GM19239 (cell line): ENCODE results near the gene MYO1D.
A peak's percentile ranks its signal among the peaks of the same experiment; 100 is the strongest.

ENCODE experiments used
- DNase-seq: peaks from one replicate; pipeline ENCODE4 v3.0.0; 2011; ENCODE audit warnings: low spot score; ENCODE audit not compliant: insufficient read length
- FAIRE-seq: peaks from 2 replicates; lab custom pipeline; 2011; peaks lifted over from hg19 to GRCh38; lab: Jason Lieb, UNC

The MYO1D gene

GRCh38 chr17:32602396-32602795, 274.5 kb downstream of the MYO1D start:
- no peak for FAIRE-seq
- DNase-seq: no peak

DNA sequence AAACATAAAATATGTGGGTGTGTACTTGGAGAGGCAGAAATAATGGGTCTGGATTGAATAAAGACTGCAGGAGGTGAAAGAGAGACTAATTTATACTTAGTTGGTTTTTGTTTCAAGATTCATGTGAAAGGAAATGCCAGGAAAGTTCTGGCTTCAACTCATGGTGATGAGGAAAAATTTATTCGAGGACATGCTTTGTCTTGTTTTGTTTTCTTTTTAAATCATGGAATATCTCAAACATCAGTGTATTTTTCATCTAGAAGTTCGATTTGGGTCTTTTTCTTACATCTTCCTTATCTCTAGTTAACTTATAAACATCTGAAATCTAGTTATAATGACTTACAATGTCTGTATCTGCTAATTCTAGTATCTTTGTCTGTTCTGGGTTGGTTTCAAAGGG, 275.1 kb downstream of the MYO1D start:
- FAIRE-seq (no peak), DNase-seq (no peak)

DNA sequence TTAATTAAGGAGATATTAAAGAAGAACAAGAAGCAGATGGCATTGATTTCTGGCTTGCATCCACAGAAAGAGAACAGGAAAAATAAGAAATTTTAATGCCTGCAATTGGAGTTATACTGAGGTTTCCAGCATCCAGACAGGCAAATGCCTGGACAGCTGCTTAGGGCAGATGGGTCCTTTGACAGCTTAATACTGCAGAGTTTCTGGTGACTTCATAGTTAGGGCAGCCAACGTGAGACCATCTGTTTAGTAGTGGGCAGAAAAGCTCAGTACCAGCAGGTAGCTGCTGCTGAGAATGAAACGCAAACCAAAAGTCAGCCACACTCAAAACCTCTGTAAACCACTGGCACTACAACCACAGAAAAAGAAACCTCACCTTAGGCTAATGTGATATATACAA, 280.3 kb downstream of the MYO1D start:
- FAIRE-seq (peak; percentile 84), DNase-seq (peak; percentile 34)

DNA sequence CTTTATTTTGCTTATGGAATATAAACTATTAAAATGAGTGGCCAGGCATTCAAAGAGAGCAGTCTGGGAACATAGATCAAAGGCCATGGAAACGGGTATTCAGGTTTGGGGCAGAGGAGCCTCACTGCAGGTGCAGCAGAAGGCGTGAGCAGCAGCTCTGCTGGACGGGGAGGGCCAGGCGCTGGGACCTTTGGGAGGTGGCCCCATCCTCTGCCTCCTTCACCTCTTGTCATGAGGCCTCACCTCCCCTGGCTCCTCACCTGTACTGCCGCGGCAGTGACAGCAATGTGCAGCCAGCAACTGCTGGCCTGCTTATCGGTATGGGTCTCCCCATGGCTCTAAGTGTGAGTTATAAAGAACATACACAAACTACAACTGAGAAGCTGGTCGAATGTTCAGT, 280.7 kb downstream of the MYO1D start:
- FAIRE-seq: no peak
- DNase-seq: no peak

- no peak for FAIRE-seq
- no peak for DNase-seq
Observed at GRCh38 chr17:32593003-32593402, 283.9 kb downstream of the MYO1D start.

DNA sequence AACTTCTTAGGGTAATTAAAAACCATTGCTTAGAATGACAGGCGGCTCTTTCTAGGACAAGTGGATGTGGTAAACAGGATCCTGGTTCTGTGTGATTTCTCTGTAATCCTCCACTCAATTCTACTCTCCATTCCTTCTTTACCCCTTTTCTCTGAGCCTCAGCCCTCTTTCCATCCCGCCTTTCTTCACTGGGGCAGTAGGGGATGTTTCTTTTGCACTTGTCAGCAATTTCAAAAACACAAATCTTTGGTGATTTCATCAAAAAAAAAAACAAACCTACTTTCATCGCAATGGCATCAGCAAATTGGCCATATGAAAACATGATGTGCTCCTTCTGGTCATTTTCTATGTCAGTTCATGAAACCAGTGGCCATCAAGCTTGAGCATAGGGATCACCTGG, 285.5 kb downstream of the MYO1D start:
- FAIRE-seq: no peak
- no peak for DNase-seq

DNA sequence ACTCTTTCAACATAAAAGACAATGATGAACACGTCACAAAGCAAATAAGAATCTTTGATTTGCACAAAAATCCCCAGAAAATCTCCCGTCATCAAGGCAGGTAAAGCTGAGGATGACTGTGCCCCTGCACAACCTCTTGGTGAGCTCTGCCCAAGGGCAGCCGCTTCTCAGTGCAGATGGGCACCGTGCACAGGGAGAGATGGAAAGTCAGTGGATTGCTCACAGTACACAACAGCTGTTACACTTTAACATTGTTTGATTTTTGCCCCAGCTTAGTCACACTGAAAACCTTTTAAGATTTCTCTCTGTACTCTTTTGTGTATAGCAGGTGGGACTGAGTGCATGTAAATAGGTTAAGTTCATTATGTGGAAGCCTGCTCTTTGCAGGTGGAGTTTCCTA, 285.9 kb downstream of the MYO1D start:
- FAIRE-seq (no peak), DNase-seq (no peak)

GRCh38 chr17:32588982-32589381, 287.9 kb downstream of the MYO1D start:
- FAIRE-seq: no peak
- DNase-seq: no peak

DNA sequence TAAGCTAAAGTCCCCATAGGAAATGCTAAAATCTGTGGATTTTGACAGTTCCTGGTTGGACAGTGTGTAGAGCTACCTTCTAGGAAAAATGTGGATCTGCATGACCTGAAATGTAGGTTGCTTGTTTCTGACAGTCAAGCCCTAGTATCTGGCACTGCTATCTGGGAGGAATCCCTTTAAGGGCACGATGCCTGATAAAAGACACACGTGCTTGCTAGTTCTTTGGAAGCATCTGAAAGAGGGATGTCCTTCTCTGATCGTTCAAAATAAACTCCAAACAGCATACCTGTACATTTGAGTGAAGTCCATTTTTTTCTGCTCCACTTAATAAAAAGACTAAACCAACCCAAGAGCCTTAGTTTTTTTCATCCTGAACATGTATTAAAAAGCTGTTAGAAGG, 288.8 kb downstream of the MYO1D start:
- DNase-seq (no peak), FAIRE-seq (peak; percentile 65)

DNA sequence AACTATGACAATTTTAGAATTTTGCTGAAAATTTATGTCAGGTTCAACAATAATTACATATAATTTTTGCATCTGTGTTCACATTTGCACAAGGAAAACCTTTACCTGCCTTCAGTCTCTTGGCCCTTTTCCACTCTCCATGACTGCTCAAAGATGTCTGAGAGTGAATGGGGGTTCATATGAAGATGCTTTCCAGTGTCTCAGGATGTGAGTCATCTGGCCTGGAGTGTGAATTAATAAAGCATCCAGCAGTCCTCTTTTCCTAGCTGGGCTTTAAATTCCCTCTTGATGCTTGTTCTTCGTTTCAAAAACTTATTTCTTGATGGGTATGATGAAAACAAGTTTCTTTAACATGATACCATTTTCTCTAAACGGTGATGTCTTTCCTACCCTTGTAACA, 290.3 kb downstream of the MYO1D start:
- FAIRE-seq (no peak), DNase-seq (no peak)

- no peak for FAIRE-seq
Observed at GRCh38 chr17:32584792-32585191, 292.1 kb downstream of the MYO1D start.

GRCh38 chr17:32583053-32583452, 293.9 kb downstream of the MYO1D start:
- DNase-seq: no peak
- FAIRE-seq: no peak

More at GRCh38 chr17:32584792-32585191, 292.1 kb downstream of the MYO1D start:
- no peak for DNase-seq

DNA sequence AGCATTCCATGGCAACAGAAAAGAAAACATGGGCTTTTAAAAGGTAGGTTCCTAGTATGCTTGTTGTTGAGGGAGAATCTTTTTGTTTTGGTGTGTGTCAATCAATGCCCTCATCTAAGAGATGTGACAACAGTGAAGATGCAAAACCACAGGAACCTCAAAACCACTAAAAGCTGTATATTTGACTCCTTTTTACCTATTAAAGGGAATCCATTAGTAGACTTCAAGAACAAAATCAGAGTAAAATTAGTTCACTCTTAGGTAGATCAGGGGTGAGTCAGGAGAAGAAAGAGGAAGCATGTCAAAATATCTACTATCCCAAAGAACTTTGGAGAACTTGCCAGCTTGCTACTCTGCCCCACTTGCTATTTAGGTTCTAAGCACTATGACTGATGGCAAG, 301.1 kb downstream of the MYO1D start:
- FAIRE-seq (peak; percentile 69), DNase-seq (no peak)

- DNase-seq (no peak), FAIRE-seq (no peak)
Observed at GRCh38 chr17:32570081-32570396, 306.9 kb downstream of the MYO1D start.

DNA sequence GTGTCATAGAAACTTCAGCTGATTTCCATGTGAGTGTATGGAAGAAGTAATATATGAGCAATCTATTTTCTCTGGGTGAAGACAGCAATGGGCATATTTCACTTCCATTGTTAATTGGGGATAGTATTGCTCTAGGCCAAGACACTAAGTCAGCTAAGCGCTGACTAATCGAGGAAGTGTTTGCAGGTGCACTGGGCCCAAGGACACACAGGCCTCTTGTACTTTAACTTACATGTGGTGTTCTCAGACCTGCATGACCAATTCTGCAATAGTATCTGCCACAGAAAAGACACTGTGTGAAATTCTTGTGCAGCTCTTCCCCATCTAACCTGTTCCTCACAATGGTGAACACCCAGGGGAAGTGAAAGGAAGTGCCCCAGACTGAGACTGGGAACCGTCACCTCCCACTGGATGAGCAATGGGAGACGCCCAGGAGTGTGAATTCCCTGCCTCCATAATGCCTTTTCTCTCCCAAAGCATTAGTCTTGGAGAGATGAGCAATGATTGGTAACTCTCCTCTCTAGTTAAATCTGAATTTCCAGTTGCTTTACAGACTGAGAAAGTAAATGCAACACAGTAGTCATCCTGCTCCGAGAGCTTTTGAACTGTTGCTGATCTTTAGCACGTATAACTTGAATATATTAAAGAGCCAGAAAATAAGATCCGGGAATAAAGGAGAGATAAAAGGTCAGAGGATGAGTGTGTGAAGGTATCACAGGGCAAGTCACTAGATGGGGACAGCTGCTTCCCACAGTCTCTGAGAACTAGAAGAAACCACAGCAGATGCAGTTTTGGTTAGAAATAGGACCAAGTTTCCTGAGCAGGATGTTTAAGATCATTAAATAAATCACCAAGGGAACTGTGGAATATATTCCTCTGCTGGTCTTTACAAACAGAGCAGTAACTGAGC, 307.5 kb downstream of the MYO1D start:
- no peak for DNase-seq
- peak; percentile 82 for FAIRE-seq

DNA sequence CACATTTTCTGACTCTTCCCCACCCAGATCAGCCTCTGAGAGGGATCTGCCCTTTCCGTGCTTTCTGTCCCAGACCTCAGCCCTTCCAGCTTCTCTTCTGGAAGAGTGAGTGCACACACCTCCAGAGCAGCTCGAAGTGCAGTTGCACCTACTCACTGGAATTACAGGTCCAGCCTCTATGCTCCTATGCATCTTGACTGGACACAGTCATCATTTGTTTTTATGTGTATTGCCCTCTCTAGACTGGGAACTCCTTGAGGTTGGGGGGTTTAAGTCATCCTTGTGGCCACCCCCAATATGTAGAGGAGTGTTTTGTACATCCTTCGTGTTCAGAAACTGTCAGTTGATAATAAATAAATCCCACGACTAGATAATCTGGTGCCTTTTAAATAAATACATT, 308.2 kb downstream of the MYO1D start:
- no peak for DNase-seq
- no peak for FAIRE-seq

GRCh38 chr17:32567511-32567910, 309.4 kb downstream of the MYO1D start:
- DNase-seq (no peak), FAIRE-seq (no peak)

GRCh38 chr17:32567086-32567485, 309.8 kb downstream of the MYO1D start:
- no peak for FAIRE-seq
- DNase-seq: no peak

DNA sequence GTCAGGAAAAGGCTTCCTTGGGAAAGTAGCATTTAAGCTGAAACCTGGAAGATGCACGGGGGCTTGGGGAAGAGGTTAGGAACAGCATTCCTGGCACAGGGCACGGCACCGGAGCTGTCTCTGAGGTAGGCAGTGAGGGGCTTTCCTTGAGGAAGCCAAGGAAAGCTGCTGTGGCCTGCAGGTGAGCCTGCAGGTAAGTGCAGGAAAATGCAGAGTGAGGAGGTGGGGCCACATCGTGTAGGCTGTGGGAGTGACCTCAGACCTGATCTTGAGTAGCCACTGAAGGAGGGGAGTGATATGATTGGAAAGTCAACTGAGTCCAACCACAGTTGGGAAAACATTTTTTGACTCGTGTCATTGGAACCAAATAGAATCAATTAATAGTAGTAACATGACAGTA, 310.6 kb downstream of the MYO1D start:
- no peak for FAIRE-seq
- DNase-seq: no peak

GRCh38 chr17:32565401-32565800, 311.5 kb downstream of the MYO1D start:
- FAIRE-seq (no peak), DNase-seq (no peak)

DNA sequence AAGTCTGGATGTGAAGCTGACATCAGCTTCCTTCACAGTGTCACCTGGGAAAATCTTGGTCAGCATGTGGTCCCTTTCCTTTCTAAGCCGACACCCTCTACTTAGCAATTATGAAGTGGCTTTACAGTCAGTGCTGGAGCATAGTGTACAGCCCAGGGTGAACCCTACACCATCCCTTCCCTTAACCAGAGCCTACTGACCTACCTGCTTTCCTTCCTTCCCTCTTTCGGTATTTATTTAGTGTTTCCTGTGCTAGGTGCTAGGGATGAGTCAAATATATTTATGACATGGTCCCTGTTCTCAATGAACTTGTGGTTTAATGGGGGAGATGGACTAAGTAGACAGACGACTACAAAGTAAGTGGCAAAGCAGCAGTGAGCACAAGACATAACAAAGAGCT, 312.6 kb downstream of the MYO1D start:
- DNase-seq: no peak
- FAIRE-seq: no peak

GRCh38 chr17:32563583-32563982, 313.3 kb downstream of the MYO1D start:
- no peak for DNase-seq
- no peak for FAIRE-seq
